GM21515 (cell line): ENCODE measurements around the gene PAK2.
"Not testable (repeated sequence)": the region's sequence is repeated elsewhere in the genome, so short reads cannot be mapped to it uniquely, and the experiment has no call there.

Experiments
- ATAC-seq: cut with Tn5 transposase; IDR thresholded peaks from one replicate; pipeline ENCODE4 v1.9.1; 2021; ENCODE audit not compliant: unreplicated experiment

The PAK2 gene

DNA sequence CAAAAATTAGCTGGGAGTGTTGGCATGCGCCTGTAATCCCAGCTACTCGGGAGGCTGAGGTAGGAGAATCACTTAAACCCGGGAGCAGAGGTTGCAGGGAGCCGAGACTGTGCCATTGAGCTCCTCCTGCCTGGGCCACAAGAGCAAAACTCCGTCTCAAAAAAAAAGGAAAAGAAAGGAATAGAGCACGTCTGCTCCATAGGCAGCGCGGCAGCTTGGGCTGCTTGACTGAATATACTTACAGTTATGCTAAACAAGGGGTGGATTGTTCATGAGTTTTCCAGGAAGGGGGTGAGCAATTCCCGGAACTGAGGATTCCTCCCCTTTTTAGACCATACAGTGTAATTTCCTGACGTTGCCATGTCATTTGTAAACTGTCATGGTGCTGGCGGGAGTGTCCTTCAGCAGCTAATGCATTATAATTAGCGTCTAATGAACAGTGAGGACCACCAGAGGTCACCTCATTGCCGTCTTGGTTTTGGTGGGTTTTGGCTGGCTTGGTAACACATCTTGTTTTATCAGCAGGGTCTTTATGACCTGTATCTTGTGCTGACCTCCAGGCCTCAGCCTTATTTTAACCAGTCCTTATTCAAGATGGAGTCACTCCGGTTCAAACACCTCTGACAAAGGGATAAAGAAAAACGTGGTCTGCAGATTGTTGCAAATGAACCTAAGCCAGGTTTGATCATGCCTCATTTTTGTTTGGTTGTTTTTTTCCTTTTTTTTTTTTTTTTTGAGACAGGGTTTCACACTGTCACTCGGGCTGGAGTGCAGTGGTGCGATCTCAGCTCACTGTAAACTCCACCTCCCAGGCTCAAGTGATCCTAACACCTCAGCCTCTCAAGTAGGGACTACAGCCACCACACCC, 103.1 kb downstream of the PAK2 start:
- ATAC-seq, result no peak

DNA sequence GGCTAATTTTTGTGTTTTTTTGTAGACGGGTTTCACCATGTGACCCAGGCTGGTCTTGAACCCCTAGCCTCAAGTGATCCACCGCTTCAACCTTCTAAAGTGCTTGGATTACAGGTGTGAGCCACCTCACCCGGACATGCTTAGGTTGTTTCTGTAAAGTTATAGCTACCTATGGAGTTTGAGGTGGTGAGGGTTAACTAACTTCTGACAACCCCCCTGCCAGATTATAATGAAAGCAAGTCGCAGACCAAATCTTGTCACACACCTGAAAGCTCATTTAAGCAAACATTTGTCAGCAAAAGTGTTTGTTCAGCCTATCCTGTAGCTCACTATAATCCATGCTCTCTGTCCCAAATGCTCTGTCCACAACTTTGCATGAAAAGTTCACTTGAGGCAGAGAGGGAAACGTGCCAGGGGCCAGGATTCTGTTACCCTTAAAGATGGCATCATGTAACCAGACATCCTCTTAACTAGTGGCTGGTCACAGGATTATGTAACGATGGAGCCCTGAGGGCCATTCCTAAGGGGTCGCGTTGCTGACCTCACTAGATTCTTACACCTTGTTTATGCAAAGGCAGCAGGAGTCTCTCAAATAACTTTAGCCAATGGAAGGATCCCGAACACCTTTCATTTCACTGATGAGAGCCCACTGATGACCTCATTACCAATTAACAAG, 103.9 kb downstream of the PAK2 start:
- no peak for ATAC-seq

GRCh38 chr3:196844235-196845219, 104.9 kb downstream of the PAK2 start:
- not testable (repeated sequence) for ATAC-seq

GRCh38 chr3:196848375-196848774, 108.7 kb downstream of the PAK2 start:
- ATAC-seq, result not testable (repeated sequence)

DNA sequence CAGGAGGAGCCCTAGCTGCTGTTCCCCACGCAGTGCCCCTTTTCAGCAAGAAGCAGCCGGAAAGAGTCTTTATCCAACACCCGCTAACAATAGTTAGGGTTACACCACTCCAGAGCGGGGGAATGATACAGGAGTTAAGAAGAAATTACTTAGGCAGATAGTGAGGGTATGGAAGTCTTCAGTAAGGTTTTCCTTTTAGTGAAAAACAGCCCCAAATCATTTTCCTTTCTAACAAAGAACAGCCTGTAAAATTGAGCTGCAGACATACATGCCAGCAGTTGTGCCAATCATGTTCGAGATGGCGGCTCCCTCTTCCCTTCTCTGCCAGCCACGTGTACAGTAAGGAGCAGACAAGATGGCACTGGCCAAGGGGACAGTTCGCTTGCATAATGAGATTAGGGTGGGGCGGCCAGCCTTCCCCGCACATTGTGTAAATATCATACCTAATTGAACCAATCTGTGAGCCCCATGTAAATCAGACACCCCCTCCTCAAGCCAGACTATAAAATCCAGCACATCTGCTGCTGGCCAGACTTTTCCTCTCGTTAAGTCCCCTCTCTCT, 109.6 kb downstream of the PAK2 start:
- ATAC-seq, result no peak

- ATAC-seq, result not testable (repeated sequence)
Observed at GRCh38 chr3:196863000-196863399, 123.3 kb downstream of the PAK2 start.

DNA sequence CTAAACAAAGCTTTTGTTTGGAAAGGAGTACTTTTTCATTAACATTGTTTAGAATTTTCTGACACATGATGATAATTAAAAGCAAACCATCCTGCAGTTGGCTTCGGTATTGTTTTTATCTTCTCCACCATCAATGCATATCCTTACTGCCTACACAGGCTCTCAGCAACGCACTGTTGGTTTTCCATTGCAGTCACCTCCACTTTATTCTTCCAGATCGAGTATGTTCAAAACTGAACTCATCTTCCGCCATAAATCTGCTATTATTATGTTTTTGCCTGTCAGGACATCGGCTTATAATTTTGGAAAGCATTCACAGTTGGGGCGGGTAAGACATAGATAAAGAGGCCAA, 127.5 kb downstream of the PAK2 start:
- peak; percentile 2 for ATAC-seq

GRCh38 chr3:196867507-196868296, 128.0 kb downstream of the PAK2 start, which contains the start of gene SENP5:
Gene SENP5, plus strand, starts transcription at chr3:196867920. Its CDS starts 17,262 bp downstream, at chr3:196885182.
- ATAC-seq, result peak; percentile 93

DNA sequence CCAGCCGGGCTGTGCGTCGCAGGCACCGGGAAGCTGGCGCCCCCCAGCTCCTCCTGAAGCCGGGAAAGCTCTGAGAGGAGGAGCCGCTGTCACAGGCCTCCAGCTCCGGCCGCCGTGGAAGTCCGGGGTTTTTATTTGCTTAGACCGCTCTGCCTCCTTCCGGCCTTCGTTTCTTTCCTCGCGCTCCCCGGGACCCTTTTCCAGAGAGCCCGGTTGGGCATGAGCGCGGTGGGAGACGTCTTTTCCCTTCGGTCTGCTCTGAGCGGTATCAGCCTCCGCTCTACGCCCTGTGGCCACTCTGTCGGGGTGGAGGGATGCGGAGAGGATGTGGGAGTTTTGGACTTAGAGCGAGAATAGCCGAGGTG, 128.6 kb downstream of the PAK2 start:
- ATAC-seq, result no peak

DNA sequence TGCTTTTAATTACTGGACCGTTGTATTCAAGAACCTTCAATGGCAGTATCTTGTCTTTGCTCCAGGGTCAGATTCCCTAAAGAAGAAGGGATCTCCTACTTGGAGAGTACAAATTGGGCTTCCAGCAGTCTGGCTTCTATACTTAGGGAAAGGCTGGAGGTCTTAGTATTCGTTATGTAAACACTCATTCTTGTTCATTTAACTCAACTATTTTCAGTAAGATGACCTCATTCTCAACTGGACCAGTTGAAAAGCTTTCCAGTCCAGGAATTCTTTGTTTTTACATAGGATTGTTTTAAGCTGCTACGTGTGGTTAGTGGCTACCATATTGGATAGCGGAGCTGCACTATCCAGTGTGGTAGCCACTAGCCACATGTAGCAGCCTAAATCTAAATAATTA, 132.7 kb downstream of the PAK2 start:
- no peak for ATAC-seq

GRCh38 chr3:196874511-196875094, 134.9 kb downstream of the PAK2 start:
- ATAC-seq, result not testable (repeated sequence)

GRCh38 chr3:196875258-196875657, 135.6 kb downstream of the PAK2 start:
- no peak for ATAC-seq
